ENCODE results near the gene SEC23B. TPM values are rescaled to one million over a fixed set of nuclear protein-coding genes. Genes with fewer than 3 reads are reported as not detected.

Gene SEC23B
- polyA plus RNA-seq, 3 donors: 38.9 to 88.1 (median 68.4) TPM

DNA sequence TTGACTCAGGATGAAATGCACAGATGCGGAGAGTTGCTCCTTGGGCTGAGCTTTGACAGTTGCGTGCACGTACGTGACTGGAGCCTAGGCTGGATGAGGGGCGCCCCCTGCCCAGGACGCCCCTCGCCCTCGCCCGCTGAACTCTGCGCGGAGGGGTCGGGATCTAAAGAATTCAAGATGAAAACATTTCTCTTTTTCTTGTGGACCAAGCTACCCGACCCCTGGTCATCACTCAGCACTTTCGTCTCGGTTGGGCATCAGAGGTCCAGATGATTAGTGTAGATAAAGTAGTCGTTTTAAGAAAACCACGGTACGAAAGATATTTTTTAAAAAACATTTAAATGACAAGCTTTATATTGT, 80.8 kb downstream of the SEC23B start:
- intact Hi-C loops (cut with micrococcal nuclease): loop anchor here (5.0 to 10.0 kb wide), 4 partner anchors 124 to 304 kb away; partner anchors contain the start of genes DZANK1 (in 2 of the 2), POLR3F (in 2 of the 2) and ZNF133 (in 2 of the 2)
- peak overlapping the region; percentile 84 for H3K9ac ChIP-seq (ENCODE audit: insufficient read depth, low read length, poor library complexity, severe bottlenecking)

DNA sequence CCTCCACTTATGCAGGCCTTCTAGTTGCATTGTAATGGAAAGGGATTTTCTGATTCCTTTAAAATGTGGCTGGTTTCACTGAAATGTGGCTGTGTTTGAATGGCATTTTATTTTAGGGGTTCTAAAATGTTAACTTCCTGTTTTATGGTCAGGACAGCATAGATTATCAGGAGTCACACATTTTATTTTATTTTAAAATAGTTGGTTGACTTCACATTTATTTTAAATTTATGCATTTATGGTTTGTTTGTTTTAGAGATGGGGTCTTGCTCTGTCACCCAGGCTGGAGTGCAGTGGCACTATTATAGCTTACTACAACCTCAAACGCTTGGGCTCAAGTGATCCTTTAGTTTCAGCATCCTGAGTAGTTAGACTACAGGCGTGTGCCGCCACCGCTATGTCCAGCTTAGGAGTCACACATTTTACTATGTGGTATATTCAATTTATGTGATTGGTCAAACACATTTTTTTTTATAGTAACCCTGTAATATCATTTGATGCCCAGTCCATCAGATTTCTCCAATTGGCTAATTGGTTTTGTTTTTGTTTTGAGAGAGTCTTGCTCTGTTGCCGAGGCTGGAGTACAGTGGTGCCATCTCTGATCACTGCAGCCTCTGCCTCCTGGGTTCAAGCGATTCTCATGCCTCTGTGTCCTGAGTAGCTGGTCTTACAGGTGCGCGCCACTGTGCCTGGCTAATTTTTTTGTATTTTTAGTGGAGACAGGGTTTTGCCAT, 82.4 kb downstream of the SEC23B start:
- 90% methylated on average over 2 of the region's 8 CpGs for whole genome bisulfite sequencing (ENCODE audit: insufficient coverage)
- Histone ChIP-seq H3K27ac (ENCODE audit: low read depth in 1 of 2, low read length in 2 of 2) (no peak overlapping the region), H3K27me3 (ENCODE audit: control insufficient read depth in 2 of 2, insufficient read depth in 2 of 2, low read length in 2 of 2) (no peaks in the 10 kb centered on the region), H3K36me3 (replicated peaks in 1 of 2; ENCODE audit: control insufficient read depth in 1 of 2, insufficient read depth in 2 of 2, low read length in 2 of 2) (peaks cover 0 to 5% of the 10 kb centered on the region in 2 donors), H3K9ac (ENCODE audit: insufficient read depth, low read length, poor library complexity, severe bottlenecking) (no peak overlapping the region), H3K4me3 (replicated peaks in 1 of 3; ENCODE audit: low read depth in 2 of 3, low read length in 3 of 3) (no peak overlapping the region), H4K20me1 (ENCODE audit: insufficient read depth, low read length) (no peaks in the 10 kb centered on the region), H3K9me3 (replicated peaks in 1 of 2; ENCODE audit: control insufficient read depth in 1 of 2, insufficient read depth in 1 of 2, low read length in 2 of 2) (no peaks in the 10 kb centered on the region), H3K79me2 (ENCODE audit: insufficient read depth, low read length) (no peaks in the 10 kb centered on the region), H3K4me2 (replicated peaks; ENCODE audit: extremely low read depth, low read length, poor library complexity, severe bottlenecking) (no peak overlapping the region), H2AFZ (ENCODE audit: insufficient read depth, low read depth, low read length, poor library complexity, severe bottlenecking) (no peak overlapping the region), H3K4me1 (ENCODE audit: control insufficient read depth in 1 of 2, insufficient read depth in 2 of 2, low read length in 2 of 2) (peaks cover 13 to 14% of the 10 kb centered on the region in 2 donors)
- TF ChIP-seq, protein P1, sequence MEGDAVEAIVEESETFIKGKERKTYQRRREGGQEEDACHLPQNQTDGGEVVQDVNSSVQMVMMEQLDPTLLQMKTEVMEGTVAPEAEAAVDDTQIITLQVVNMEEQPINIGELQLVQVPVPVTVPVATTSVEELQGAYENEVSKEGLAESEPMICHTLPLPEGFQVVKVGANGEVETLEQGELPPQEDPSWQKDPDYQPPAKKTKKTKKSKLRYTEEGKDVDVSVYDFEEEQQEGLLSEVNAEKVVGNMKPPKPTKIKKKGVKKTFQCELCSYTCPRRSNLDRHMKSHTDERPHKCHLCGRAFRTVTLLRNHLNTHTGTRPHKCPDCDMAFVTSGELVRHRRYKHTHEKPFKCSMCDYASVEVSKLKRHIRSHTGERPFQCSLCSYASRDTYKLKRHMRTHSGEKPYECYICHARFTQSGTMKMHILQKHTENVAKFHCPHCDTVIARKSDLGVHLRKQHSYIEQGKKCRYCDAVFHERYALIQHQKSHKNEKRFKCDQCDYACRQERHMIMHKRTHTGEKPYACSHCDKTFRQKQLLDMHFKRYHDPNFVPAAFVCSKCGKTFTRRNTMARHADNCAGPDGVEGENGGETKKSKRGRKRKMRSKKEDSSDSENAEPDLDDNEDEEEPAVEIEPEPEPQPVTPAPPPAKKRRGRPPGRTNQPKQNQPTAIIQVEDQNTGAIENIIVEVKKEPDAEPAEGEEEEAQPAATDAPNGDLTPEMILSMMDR (IDR thresholded peaks at IDR 0.05): no peak
- Mint-ChIP-seq H3K9me3 (peaks cover 0 to 3% (median 0%) of the 10 kb centered on the region in 7 donors), H3K36me3 (peaks cover 0 to 7% of the 10 kb centered on the region in 2 donors), H3K27ac (no peak overlapping the region), H3K27me3 (ENCODE audit: low read depth in 3 of 3) (peaks cover 0 to 5% (median 3%) of the 10 kb centered on the region in 3 donors), H3K4me3 (peak overlapping the region in 1 of 2 donors; percentile 3), H3K4me1 (peaks cover 15% of the 10 kb centered on the region)
- DNase-seq: no peak
- intact Hi-C loops (cut with micrococcal nuclease): loop anchor here (5.0 to 10.0 kb wide), 4 partner anchors 125 to 305 kb away; partner anchors contain the start of genes DZANK1 (in 2 of the 2), POLR3F (in 2 of the 2) and ZNF133 (in 2 of the 2)

More for the DNA sequence above, 80.8 kb downstream of the SEC23B start:
- peak overlapping the region in 6 of 7 donors; percentile 62 to 89 (median 85) for H3K27ac Mint-ChIP-seq
- H3K9me3 Mint-ChIP-seq: peaks cover 0 to 3% (median 0%) of the 10 kb centered on the region in 7 donors
- TF ChIP-seq, protein P1 (IDR thresholded peaks at IDR 0.05): no peak
- H3K27me3 ChIP-seq (ENCODE audit: control insufficient read depth in 2 of 2, insufficient read depth in 2 of 2, low read length in 2 of 2): no peaks in the 10 kb centered on the region
- no peaks in the 10 kb centered on the region for H3K9me3 ChIP-seq (replicated peaks in 1 of 2; ENCODE audit: control insufficient read depth in 1 of 2, insufficient read depth in 1 of 2, low read length in 2 of 2)
- H3K36me3 ChIP-seq (replicated peaks in 1 of 2; ENCODE audit: control insufficient read depth in 1 of 2, insufficient read depth in 2 of 2, low read length in 2 of 2): no peaks in the 10 kb centered on the region
- H4K20me1 ChIP-seq (ENCODE audit: insufficient read depth, low read length): no peaks in the 10 kb centered on the region
- H3K4me2 ChIP-seq (replicated peaks; ENCODE audit: extremely low read depth, low read length, poor library complexity, severe bottlenecking): peak overlapping the region; percentile 91
- H3K4me3 ChIP-seq (replicated peaks in 1 of 3; ENCODE audit: low read depth in 2 of 3, low read length in 3 of 3): peak overlapping the region; percentile 75 to 94 (median 77)
- peaks cover 15% of the 10 kb centered on the region for H3K4me1 Mint-ChIP-seq
- H3K27me3 Mint-ChIP-seq (ENCODE audit: low read depth in 3 of 3): peaks cover 2 to 7% (median 3%) of the 10 kb centered on the region in 3 donors
- peak overlapping the region; percentile 89 to 91 for H3K4me3 Mint-ChIP-seq
- peaks cover 13 to 14% of the 10 kb centered on the region in 2 donors for H3K4me1 ChIP-seq (ENCODE audit: control insufficient read depth in 1 of 2, insufficient read depth in 2 of 2, low read length in 2 of 2)
- H3K79me2 ChIP-seq (ENCODE audit: insufficient read depth, low read length): no peaks in the 10 kb centered on the region
- peak overlapping the region; percentile 81 for H2AFZ ChIP-seq (ENCODE audit: insufficient read depth, low read depth, low read length, poor library complexity, severe bottlenecking)
- 0% methylated on average over 6 of the region's 18 CpGs for WGBS (ENCODE audit: insufficient coverage)
- H3K27ac ChIP-seq (ENCODE audit: low read depth in 1 of 2, low read length in 2 of 2): peak overlapping the region; percentile 16 to 58
- DNase-seq: no peak
- H3K36me3 Mint-ChIP-seq: no peaks in the 10 kb centered on the region

Measured in CD14-positive monocyte (primary cell).